Right atrium auricular region (tissue), 2 donors: ENCODE results near the gene VSTM4. TPM values are rescaled to one million over a fixed set of nuclear protein-coding genes. Genes with fewer than 3 reads are reported as not detected.

Source experiments
- DNase-seq: peaks from one replicate; pipeline ENCODE4 v3.0.0-alpha.2; 2019; ENCODE audit warnings: low spot score
- H3K27ac ChIP-seq, 2 donors: fragments of 200-600 bp; sonication (generic); 1 replicate in 1 of 2; 2 replicates in 1 of 2; pipeline ENCODE4 v1.5.1; 2016 to 2019
- H3K27me3 ChIP-seq, 2 donors: fragments of 200-600 bp; sonication (generic); one replicate each; pipeline versions ENCODE4 v1.5.1 to v1.6.0; 2017 to 2019
- H3K36me3 ChIP-seq: fragments of 200-600 bp; sonication (generic); one replicate; pipeline ENCODE4 v1.5.1; 2016
- H3K4me1 ChIP-seq, 2 donors: fragments of 200-600 bp; sonication (generic); one replicate each; pipeline versions ENCODE4 v1.5.1 to v1.6.0; 2017 to 2019
- H3K4me3 ChIP-seq, 2 donors: fragments of 200-600 bp; sonication (generic); 1 replicate in 1 of 2; 2 replicates in 1 of 2; pipeline ENCODE4 v1.5.1; 2017 to 2019; ENCODE audit warnings: mild to moderate bottlenecking in 1 of 2, moderate library complexity in 1 of 2
- H3K9me3 ChIP-seq, 2 donors: fragments of 200-600 bp; sonication (generic); one replicate each; pipeline ENCODE4 v1.5.1; 2019
- total RNA-seq, 2 donors: library from RNA; depleted of rRNA; stranded (reverse); fragments of >200 nt; gene quantifications; one replicate each; pipeline ENCODE4 v1.1.0, GENCODE V29; 2016
- TF ChIP-seq, protein P1 (sequence below), 2 donors: fragments of 200-600 bp; sonication (generic); IDR thresholded peaks; one replicate each; pipeline ENCODE4 v1.5.1; 2019; ENCODE audit warnings: antibody characterized with exemption in 2 of 2

The VSTM4 gene
- total RNA-seq, 2 donors from 2014 or later = 17.6 to 22.7 TPM

DNA sequence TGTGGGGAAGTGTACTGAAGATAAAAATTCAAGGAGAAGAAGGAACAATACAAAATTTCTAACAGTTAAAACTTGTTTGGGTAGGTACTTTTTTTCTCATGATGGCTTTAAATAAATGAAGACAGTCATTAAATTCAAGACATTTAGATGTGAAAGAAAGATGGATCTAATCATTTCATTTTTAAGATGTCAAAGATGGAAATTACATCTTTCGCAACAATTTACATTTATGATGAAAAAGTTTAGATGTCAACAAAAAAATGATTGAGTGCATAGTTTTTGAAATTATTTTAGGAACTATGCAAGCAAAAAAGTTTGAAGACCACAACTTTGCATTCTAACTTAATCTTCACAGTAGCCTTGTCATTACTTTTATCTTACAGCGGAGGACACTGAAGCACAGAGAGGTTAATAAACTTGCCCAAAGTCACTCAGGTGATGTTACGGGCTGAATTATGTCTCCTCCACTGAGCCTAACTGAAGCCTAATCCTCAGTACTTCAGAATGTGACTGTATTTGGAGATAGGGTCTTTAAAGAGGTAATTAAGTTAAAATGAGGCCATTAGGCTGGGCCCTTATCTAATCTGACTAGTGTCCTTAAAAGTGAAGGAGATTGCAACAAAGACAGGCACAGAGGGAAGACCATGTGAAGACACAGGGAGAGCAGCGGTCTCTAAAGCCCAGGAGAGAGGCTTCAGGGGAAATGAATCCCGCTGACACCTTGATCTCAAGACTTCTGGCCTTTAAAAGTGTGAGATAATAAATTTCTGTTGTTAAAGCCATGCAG is 48.2 kb downstream of the VSTM4 start:
- DNase-seq = no peak

DNA sequence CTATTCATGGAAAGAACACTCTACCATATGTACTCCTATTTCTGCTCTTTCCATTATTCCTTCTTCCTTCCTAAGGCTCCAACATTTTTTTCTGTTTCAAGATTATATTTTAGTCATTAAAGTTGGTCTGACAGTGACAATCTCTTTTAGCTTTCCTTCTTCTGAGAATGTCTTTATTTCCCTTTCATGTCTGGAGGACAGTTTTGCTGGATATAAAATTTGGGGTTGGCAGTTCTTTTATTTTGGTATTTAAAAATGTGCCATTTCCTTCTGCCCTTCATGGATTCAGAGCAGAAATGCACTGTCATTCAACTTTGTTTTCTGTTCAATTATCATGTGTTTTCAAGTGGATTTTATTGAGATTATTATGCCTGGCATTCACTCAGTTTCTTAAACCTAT is 53.1 kb downstream of the VSTM4 start:
- peaks cover 0 to 15% of the 10 kb centered on the region in 2 donors for H3K4me1 ChIP-seq
- no peak overlapping the region for H3K4me3 ChIP-seq
- H3K27ac ChIP-seq = no peak overlapping the region
- TF ChIP-seq, protein P1, sequence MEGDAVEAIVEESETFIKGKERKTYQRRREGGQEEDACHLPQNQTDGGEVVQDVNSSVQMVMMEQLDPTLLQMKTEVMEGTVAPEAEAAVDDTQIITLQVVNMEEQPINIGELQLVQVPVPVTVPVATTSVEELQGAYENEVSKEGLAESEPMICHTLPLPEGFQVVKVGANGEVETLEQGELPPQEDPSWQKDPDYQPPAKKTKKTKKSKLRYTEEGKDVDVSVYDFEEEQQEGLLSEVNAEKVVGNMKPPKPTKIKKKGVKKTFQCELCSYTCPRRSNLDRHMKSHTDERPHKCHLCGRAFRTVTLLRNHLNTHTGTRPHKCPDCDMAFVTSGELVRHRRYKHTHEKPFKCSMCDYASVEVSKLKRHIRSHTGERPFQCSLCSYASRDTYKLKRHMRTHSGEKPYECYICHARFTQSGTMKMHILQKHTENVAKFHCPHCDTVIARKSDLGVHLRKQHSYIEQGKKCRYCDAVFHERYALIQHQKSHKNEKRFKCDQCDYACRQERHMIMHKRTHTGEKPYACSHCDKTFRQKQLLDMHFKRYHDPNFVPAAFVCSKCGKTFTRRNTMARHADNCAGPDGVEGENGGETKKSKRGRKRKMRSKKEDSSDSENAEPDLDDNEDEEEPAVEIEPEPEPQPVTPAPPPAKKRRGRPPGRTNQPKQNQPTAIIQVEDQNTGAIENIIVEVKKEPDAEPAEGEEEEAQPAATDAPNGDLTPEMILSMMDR (IDR thresholded peaks at IDR 0.05) = no peak
- peaks cover 0 to 7% of the 10 kb centered on the region in 2 donors for H3K9me3 ChIP-seq
- H3K36me3 ChIP-seq = peaks cover 14% of the 10 kb centered on the region
- no peaks in the 10 kb centered on the region for H3K27me3 ChIP-seq
- no peak for DNase-seq

More for the DNA sequence above, 48.2 kb downstream of the VSTM4 start:
- Histone ChIP-seq H3K4me1 (peaks cover 0 to 24% of the 10 kb centered on the region in 2 donors), H3K36me3 (peaks cover 14% of the 10 kb centered on the region), H3K4me3 (no peak overlapping the region), H3K27me3 (no peaks in the 10 kb centered on the region), H3K27ac (no peak overlapping the region), H3K9me3 (peaks cover 0 to 5% of the 10 kb centered on the region in 2 donors)
- TF ChIP-seq, protein P1 (IDR thresholded peaks at IDR 0.05) = no peak

DNA sequence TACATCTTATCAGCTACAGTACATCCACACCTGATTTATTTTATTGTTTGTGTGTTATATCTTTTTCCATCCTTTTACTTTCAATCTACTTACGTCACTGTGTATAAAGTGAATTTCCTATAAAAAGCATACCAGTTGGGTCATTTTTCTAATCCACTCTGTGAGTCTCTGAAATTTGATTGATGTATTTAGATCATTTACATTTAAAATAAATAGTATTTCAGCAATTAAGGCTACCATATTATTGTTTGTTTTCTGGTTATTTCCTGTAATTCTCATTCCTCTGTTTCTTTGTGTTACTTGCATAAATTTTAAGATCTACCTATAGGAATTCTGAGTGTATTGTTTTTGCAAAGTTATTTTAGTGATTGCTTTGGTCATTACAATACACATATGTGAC is 53.7 kb downstream of the VSTM4 start:
- no peaks in the 10 kb centered on the region for H3K27me3 ChIP-seq
- H3K9me3 ChIP-seq = peaks cover 0 to 7% of the 10 kb centered on the region in 2 donors
- H3K27ac ChIP-seq = no peak overlapping the region
- H3K36me3 ChIP-seq = peaks cover 14% of the 10 kb centered on the region
- H3K4me3 ChIP-seq = no peak overlapping the region
- TF ChIP-seq, protein P1 (IDR thresholded peaks at IDR 0.05) = no peak
- no peak for DNase-seq
- peaks cover 0 to 16% of the 10 kb centered on the region in 2 donors for H3K4me1 ChIP-seq

DNA sequence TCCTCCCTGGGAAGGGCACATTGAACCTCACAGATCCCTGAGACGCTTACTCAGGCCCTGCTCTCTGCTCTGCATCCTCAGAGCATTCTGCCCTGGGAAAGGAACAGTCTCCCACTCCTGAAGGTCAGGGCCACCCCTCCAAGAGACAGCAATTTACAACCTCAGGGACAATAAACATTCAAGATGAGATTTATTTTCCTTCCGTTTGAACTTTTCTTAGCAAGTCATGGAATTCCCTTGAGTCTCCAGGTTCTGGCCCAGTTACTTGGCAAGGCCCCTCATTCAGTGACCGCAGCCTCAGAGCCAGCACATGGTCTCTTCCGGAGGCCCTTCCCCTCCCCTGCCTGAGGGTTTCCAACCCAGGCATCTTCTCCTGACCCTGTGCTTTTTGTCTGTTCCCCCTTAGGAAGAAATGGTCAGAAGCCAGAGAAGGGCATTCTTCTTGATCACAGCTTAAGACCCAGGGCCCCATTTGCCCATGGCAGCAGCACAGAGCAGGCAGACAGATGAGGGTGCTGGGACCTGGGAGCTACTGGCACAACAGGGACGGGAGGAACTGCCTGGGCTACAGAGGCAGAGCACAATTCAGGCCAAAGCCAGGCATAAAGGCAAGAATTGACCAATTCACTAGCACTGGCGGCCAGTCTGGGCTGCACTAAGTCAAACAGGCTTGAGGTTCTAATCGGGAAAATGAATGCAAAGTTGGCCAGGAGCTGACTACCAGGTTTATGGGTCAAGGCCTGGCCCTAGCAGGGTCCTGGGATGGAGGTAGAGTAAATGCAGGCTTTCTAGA is 56.7 kb downstream of the VSTM4 start:
- TF ChIP-seq, protein P1 (IDR thresholded peaks at IDR 0.05) = no peak
- H3K4me1 ChIP-seq = peaks cover 0 to 43% of the 10 kb centered on the region in 2 donors
- DNase-seq = no peak
- H3K27me3 ChIP-seq = no peaks in the 10 kb centered on the region
- peaks cover 4% of the 10 kb centered on the region for H3K36me3 ChIP-seq
- peaks cover 0 to 7% of the 10 kb centered on the region in 2 donors for H3K9me3 ChIP-seq
- H3K27ac ChIP-seq = no peak overlapping the region
- no peak overlapping the region for H3K4me3 ChIP-seq

DNA sequence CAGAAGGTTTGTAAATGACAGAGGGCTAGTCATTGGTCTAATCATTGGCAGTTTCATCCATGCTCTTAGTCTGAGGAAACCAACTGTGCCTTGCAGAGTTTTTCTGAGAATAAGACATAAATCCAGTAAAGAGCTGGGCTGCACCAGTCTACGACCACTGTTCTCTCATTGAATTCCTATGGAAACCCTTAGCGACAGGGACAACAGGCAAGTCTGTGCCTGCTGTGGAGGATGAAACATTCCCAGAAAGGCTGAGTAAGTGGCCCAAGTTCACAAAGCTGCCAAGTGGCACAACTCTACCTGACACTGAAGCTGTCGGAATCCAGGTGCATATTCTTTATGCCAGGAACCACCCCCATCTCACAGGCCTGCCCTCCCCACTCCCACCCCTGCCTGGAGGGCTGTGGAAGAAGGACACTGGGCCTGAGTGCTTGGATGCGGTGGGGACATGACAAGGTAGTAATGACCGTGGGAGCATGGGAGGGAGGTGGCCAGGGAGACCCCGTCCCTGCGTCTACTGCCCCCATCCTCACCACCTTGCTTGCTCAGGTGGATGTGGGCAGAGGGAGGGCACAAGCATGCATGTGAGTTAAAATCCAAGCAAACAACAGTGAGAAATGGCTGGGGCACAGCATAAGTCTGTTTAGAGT is 58.0 kb downstream of the VSTM4 start:
- no peaks in the 10 kb centered on the region for H3K36me3 ChIP-seq
- TF ChIP-seq, protein P1 (IDR thresholded peaks at IDR 0.05) = no peak
- peaks cover 0 to 4% of the 10 kb centered on the region in 2 donors for H3K9me3 ChIP-seq
- no peak for DNase-seq
- no peaks in the 10 kb centered on the region for H3K27me3 ChIP-seq
- H3K4me1 ChIP-seq = peaks cover 0 to 53% of the 10 kb centered on the region in 2 donors
- no peak overlapping the region for H3K27ac ChIP-seq
- no peak overlapping the region for H3K4me3 ChIP-seq
